Keratinocyte (primary cell): Measurements from ENCODE around the gene WDSUB1. TPM values are rescaled to one million over a fixed set of nuclear protein-coding genes. Genes with fewer than 3 reads are reported as not detected.

Experiments
- DNase-seq: peaks from one replicate; pipeline ENCODE4 v3.0.0-alpha.2; 2011; ENCODE audit warnings: low read depth, missing footprints, low spot score
- FAIRE-seq: peaks from 2 replicates; lab custom pipeline; 2011; peaks lifted over from hg19 to GRCh38; lab: Jason Lieb, UNC
- H2AFZ ChIP-seq: 2 replicates; pipeline ENCODE4 v1.6.0; 2012; ENCODE audit warnings: low read length, control low read depth, inconsistent platforms; ENCODE audit not compliant: control insufficient read depth
- H3K27ac ChIP-seq: 2 replicates; pipeline ENCODE4 v1.5.1; 2011; ENCODE audit warnings: low read length; ENCODE audit not compliant: control insufficient read depth, insufficient read depth
- H3K27me3 ChIP-seq: 3 replicates; pipeline ENCODE4 v1.6.0; 2011; ENCODE audit warnings: low read length; ENCODE audit not compliant: control insufficient read depth, insufficient read depth; ENCODE audit errors: extremely low read depth
- H3K36me3 ChIP-seq, 2 experiments: 2 replicates in 1 of 2; 3 replicates in 1 of 2; pipeline ENCODE4 v1.5.1; 2011; ENCODE audit warnings: low read length in 2 of 2, mild to moderate bottlenecking in 1 of 2; ENCODE audit not compliant: control insufficient read depth in 2 of 2, insufficient read depth in 2 of 2; ENCODE audit errors: extremely low read depth in 1 of 2
- H3K4me1 ChIP-seq: 3 replicates; pipeline ENCODE4 v1.5.1; 2011; ENCODE audit warnings: low read length; ENCODE audit not compliant: control insufficient read depth, insufficient read depth; ENCODE audit errors: extremely low read depth
- H3K4me2 ChIP-seq: 3 replicates; pipeline ENCODE4 v1.6.0; 2011; ENCODE audit warnings: low read depth, low read length; ENCODE audit not compliant: control insufficient read depth, insufficient read depth; ENCODE audit errors: extremely low read depth
- H3K4me3 ChIP-seq, 3 experiments: fragments of 200-600 bp in 1 of 3; sonication (generic) in 1 of 3; 2 replicates in 2 of 3; 3 replicates in 1 of 3; pipeline ENCODE4 v1.5.1; 2011 to 2016; ENCODE audit warnings: low read length in 3 of 3, mild to moderate bottlenecking in 3 of 3, control low read depth in 2 of 3, inconsistent platforms in 1 of 3, low read depth in 1 of 3, mixed read lengths in 1 of 3, mixed run types in 1 of 3, moderate library complexity in 1 of 3; ENCODE audit not compliant: control insufficient read depth in 2 of 3, insufficient read depth in 2 of 3; ENCODE audit errors: extremely low read depth in 1 of 3
- H3K79me2 ChIP-seq: 2 replicates; pipeline ENCODE4 v1.6.0; 2012; ENCODE audit warnings: low read length; ENCODE audit not compliant: control insufficient read depth, insufficient read depth
- H3K9ac ChIP-seq: 3 replicates; pipeline ENCODE4 v1.6.0; 2011; ENCODE audit warnings: low read length; ENCODE audit not compliant: control insufficient read depth, insufficient read depth; ENCODE audit errors: extremely low read depth
- H3K9me1 ChIP-seq: 3 replicates; pipeline ENCODE4 v1.6.0; 2011; ENCODE audit warnings: low read length; ENCODE audit not compliant: control insufficient read depth, insufficient read depth; ENCODE audit errors: extremely low read depth
- H3K9me3 ChIP-seq: 2 replicates; pipeline ENCODE4 v1.5.1; 2012; ENCODE audit warnings: low read depth, low read length; ENCODE audit not compliant: control insufficient read depth
- H4K20me1 ChIP-seq: 3 replicates; pipeline ENCODE4 v1.6.0; 2011; ENCODE audit warnings: low read length; ENCODE audit not compliant: control insufficient read depth, insufficient read depth; ENCODE audit errors: extremely low read depth
- EZH2 ChIP-seq: IDR thresholded peaks from one replicate; pipeline ENCODE4 v1.6.1; 2012; ENCODE audit warnings: inconsistent platforms, mild to moderate bottlenecking, low read length, moderate library complexity
- dilution Hi-C: fragments of 300-500 bp; cut with MboI; formaldehyde crosslinking; loops from one replicate; pipeline ENCODE4 v1.7.0; 2020; ENCODE audit warnings: low sequenced_read_pairs; ENCODE audit not compliant: extremely low pct_ligation_motif_present
- polyA plus RNA-seq, 5 experiments: library from polyadenylated mRNA; depleted of rRNA in 3 of 5; stranded (reverse) in 3 of 5; stranded (forward) in 1 of 5; unstranded in 1 of 5; fragments of >200 nt; gene quantifications; 1 replicate in 1 of 5; 2 replicates in 3 of 5; 3 replicates in 1 of 5; pipeline versions ENCODE4 v1.2.1 to v1.2.3, GENCODE V29; 2011 to 2012; ENCODE audit warnings: missing spikeins in 2 of 5, low read depth in 1 of 5, low replicate concordance in 1 of 5
- TF ChIP-seq, protein P1 (sequence below), 3 experiments: IDR thresholded peaks in 1 of 3; conservative IDR thresholded peaks in 1 of 3; optimal IDR thresholded peaks in 1 of 3; 2 replicates in 2 of 3; 3 replicates in 1 of 3; pipeline versions ENCODE3 to v1.5.1; 2011; ENCODE audit warnings: low read length in 3 of 3, mild to moderate bottlenecking in 3 of 3, moderate library complexity in 2 of 3, control low read depth in 1 of 3, inconsistent platforms in 1 of 3; ENCODE audit not compliant: insufficient read depth in 2 of 3; ENCODE audit errors: extremely low read depth in 1 of 3

The WDSUB1 gene
- polyA plus RNA-seq, 1 donor (not counting 4 experiments of a cell fraction or from before 2014, with no cell fraction given) = 4.0 TPM

DNA sequence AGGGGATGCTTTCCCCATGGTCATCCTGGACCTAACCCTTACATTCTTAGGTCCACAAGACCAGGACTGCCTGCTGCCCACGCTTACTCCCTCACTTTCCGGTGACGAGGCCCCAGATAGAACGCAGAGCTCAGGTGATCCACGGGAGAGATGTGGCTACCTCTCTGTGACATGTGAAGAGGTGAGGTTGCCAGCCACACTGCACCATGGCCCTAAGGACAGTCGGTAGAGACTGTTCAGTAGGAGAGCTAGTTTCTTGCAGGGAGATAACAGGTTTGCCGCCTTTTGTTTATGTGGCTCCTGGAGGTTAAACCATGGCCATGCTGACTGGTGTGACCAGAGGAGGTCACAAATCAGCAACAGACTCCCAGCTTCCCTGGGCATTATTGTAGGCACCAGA, 71.4 kb downstream of the WDSUB1 start:
- Histone ChIP-seq H3K4me3 (no peak overlapping the region), H3K9ac (no peak overlapping the region), H3K79me2 (no peaks in the 10 kb centered on the region), H2AFZ (no peak overlapping the region), H3K36me3 (peaks cover 35 to 41% of the 10 kb centered on the region in 2 experiments), H3K9me1 (peaks cover 2% of the 10 kb centered on the region), H3K4me1 (no peaks in the 10 kb centered on the region), H3K4me2 (no peak overlapping the region), H4K20me1 (no peaks in the 10 kb centered on the region), H3K27ac (no peak overlapping the region), H3K9me3 (no peaks in the 10 kb centered on the region), H3K27me3 (no peaks in the 10 kb centered on the region)
- TF ChIP-seq, protein P1, sequence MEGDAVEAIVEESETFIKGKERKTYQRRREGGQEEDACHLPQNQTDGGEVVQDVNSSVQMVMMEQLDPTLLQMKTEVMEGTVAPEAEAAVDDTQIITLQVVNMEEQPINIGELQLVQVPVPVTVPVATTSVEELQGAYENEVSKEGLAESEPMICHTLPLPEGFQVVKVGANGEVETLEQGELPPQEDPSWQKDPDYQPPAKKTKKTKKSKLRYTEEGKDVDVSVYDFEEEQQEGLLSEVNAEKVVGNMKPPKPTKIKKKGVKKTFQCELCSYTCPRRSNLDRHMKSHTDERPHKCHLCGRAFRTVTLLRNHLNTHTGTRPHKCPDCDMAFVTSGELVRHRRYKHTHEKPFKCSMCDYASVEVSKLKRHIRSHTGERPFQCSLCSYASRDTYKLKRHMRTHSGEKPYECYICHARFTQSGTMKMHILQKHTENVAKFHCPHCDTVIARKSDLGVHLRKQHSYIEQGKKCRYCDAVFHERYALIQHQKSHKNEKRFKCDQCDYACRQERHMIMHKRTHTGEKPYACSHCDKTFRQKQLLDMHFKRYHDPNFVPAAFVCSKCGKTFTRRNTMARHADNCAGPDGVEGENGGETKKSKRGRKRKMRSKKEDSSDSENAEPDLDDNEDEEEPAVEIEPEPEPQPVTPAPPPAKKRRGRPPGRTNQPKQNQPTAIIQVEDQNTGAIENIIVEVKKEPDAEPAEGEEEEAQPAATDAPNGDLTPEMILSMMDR (optimal IDR thresholded peaks at IDR 0.05 in 1 of 3, IDR thresholded peaks at IDR 0.05 in 1 of 3, conservative IDR thresholded peaks at IDR 0.05 in 1 of 3; ENCODE audit: extremely low read depth in 1 of 3, insufficient read depth in 2 of 3, low read length in 3 of 3) = no peak
- no peak for TF ChIP-seq EZH2
- no peak for DNase-seq
- no peak for FAIRE-seq
- dilution Hi-C loops = no loop called here

DNA sequence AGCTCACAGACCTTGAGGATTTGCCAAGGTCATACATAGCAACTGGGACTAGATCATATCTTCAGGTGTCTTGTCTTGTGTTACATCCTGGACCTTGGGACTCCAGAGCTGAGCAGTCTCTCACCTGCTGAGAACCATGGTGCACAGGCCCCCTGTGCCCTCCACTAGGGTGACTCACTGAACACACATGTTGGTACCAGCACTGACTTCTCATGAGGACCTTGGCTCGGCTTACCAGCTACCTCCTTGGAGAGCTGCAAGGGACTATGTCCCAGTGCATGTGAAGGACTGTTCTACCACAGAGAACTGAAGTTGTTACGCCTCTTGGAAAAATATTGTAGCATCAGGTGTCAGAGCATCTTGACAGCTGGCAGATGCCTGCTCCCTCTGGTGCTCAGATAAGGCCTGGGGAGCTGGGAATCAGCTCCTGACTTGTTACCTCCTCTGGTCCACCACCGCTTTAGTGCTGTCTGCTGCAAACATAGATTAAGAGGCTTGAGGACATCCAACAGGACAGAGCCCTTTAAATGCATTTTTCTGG, 72.1 kb downstream of the WDSUB1 start:
- no peak overlapping the region for H2AFZ ChIP-seq
- H4K20me1 ChIP-seq = no peaks in the 10 kb centered on the region
- peaks cover 30 to 41% of the 10 kb centered on the region in 2 experiments for H3K36me3 ChIP-seq
- H3K27me3 ChIP-seq = no peaks in the 10 kb centered on the region
- H3K4me1 ChIP-seq = no peaks in the 10 kb centered on the region
- H3K27ac ChIP-seq = no peak overlapping the region
- no peak overlapping the region for H3K4me2 ChIP-seq
- no peak for FAIRE-seq
- H3K4me3 ChIP-seq = no peak overlapping the region
- no peaks in the 10 kb centered on the region for H3K9me3 ChIP-seq
- H3K9me1 ChIP-seq = peaks cover 4% of the 10 kb centered on the region
- dilution Hi-C loops = no loop called here
- TF ChIP-seq, protein P1 (optimal IDR thresholded peaks at IDR 0.05 in 1 of 3, IDR thresholded peaks at IDR 0.05 in 1 of 3, conservative IDR thresholded peaks at IDR 0.05 in 1 of 3; ENCODE audit: extremely low read depth in 1 of 3, insufficient read depth in 2 of 3, low read length in 3 of 3) = no peak
- TF ChIP-seq EZH2 = no peak
- DNase-seq = no peak
- H3K79me2 ChIP-seq = no peaks in the 10 kb centered on the region
- H3K9ac ChIP-seq = no peak overlapping the region
